ENCODE measurements around the gene DCLRE1A.

GRCh38 chr10:113825791-113826190 lies 28.1 kb downstream of the DCLRE1A start:
- TF ChIP-seq POLR2A (IDR thresholded peaks at IDR 0.05; ENCODE audit: low read depth, low read length): no peak
- no peak for TF ChIP-seq POLR2AphosphoS5 (IDR thresholded peaks at IDR 0.05; ENCODE audit: low read depth, low read length)

Data from GM12892 (cell line).